ENCODE data around the gene PTGS2.
"Not testable (repeated sequence)": the region's sequence is repeated elsewhere in the genome, so short reads cannot be mapped to it uniquely, and the experiment has no call there.

The PTGS2 gene

DNA sequence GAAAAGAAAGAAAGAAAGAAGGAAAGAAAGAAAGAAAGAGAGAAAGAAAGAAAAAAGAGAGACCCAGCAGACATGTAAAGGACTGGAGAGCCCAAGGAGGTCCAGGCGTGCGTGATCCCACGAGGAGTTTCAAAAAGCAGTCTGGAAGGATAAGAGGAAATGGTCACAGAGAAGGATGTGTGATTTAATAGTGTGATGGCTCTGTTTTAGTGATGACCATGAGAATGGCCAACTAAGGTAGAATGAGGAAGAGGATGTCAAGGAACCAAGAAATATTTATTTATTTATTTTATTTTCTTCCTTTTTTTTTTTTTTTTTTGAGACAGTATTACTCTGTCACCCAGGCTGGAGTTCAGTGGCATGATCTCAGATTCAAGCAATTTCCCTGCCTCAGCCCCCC is 25.5 kb downstream of the PTGS2 start:
- no peak for ATAC-seq (replicated peaks)
- Mint-ChIP-seq H3K4me3 (no peak overlapping the region), H3K27ac (no peak overlapping the region), H3K4me1 (peaks cover 0 to 1% of the 10 kb centered on the region in 2 donors), H3K36me3 (no peaks in the 10 kb centered on the region), H3K27me3 (peaks cover 0 to 4% of the 10 kb centered on the region in 2 donors), H3K9me3 (peaks cover 0 to 8% of the 10 kb centered on the region in 2 donors)
- DNase-seq: no peak

- Mint-ChIP-seq H3K4me3 (no peak overlapping the region), H3K4me1 (peaks cover 0 to 1% of the 10 kb centered on the region in 2 donors), H3K27me3 (peaks cover 0 to 4% of the 10 kb centered on the region in 2 donors), H3K9me3 (peaks cover 0 to 8% of the 10 kb centered on the region in 2 donors), H3K36me3 (no peaks in the 10 kb centered on the region), H3K27ac (no peak overlapping the region)
- ATAC-seq (replicated peaks): no peak
- no peak for DNase-seq
These were observed 26.9 kb downstream of the PTGS2 start for GRCh38 chr1:186653312-186653711.

DNA sequence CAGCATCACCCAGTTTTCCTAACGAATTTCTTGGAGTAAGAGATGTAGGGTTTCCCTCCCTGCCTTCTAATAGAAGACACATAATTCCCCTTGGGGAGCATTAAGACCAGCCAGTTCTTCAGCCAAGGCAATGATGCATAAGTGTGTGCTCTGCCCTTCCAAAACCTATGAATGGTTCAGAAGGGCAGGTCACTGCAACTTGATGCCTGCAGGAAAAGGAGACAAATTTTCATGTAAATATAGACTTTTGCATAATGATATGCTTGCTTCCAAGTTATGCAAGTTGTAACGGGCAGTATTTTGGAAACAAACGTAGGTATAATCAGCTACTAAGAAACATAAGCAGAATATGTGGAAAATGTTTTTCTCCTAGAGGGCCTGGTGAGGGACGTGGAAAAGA is 31.6 kb downstream of the PTGS2 start:
- Mint-ChIP-seq H3K27ac (no peak overlapping the region), H3K4me3 (no peak overlapping the region), H3K36me3 (no peaks in the 10 kb centered on the region), H3K4me1 (no peaks in the 10 kb centered on the region), H3K27me3 (peaks cover 0 to 4% of the 10 kb centered on the region in 2 donors), H3K9me3 (peaks cover 0 to 3% of the 10 kb centered on the region in 2 donors)
- DNase-seq: no peak
- no peak for ATAC-seq (replicated peaks)

DNA sequence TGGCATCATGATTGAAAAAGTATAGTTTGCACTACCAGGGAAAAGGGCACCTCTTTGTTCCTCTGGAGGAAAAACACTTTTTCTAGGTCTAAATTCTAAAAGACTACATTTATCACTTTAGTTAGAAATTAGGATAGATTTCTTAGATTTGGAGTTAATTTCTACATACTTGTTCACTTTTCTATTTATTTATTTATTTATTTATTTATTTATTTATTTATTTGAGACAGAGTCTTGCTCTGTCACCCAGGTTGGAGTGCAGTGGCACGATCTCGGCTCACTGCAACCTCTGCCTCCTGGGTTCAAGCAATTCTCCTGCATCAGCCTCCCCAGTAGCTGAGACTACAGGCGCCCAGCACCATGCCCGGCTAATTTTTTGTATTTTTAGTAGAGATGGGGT is 32.2 kb downstream of the PTGS2 start:
- DNase-seq; H3K4me3 Mint-ChIP-seq; H3K27me3 Mint-ChIP-seq; H3K36me3 Mint-ChIP-seq; H3K4me1 Mint-ChIP-seq; H3K27ac Mint-ChIP-seq; H3K9me3 Mint-ChIP-seq; ATAC-seq (replicated peaks): not testable (repeated sequence)

- Mint-ChIP-seq H3K27me3 (no peaks in the 10 kb centered on the region), H3K9me3 (peaks cover 0 to 4% of the 10 kb centered on the region in 2 donors), H3K4me1 (no peaks in the 10 kb centered on the region), H3K27ac (no peak overlapping the region), H3K36me3 (no peaks in the 10 kb centered on the region), H3K4me3 (no peak overlapping the region)
- ATAC-seq (replicated peaks) (no peak), DNase-seq (no peak)
These were observed 36.6 kb downstream of the PTGS2 start for GRCh38 chr1:186643614-186644013.

GRCh38 chr1:186637567-186637966 is 42.7 kb downstream of the PTGS2 start:
- H3K9me3 Mint-ChIP-seq; H3K27me3 Mint-ChIP-seq; ATAC-seq (replicated peaks); H3K36me3 Mint-ChIP-seq; DNase-seq; H3K4me1 Mint-ChIP-seq; H3K4me3 Mint-ChIP-seq; H3K27ac Mint-ChIP-seq: not testable (repeated sequence)

DNA sequence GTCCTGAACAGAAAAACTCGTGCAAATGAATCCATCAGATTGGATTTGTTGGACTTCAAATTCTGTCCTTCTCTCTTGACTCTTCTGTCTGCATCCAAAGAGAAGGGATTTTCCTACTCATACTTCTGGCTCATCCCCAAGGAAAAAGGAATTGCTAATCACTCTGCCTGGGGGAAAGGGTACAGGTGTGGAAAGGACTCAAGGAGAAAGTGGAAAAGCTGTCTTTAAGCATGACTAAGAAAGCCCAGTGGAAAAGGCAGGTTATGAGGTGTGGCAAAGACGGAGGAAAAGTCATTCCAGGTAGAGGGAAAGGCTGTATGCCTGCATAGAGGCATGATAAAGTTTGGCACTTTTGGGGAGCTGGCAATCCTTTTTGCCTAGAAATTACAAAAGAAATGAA is 43.4 kb downstream of the PTGS2 start:
- no peak for ATAC-seq (replicated peaks)
- H3K9me3 Mint-ChIP-seq: peaks cover 4 to 5% of the 10 kb centered on the region in 2 donors
- peaks cover 0 to 6% of the 10 kb centered on the region in 2 donors for H3K27me3 Mint-ChIP-seq
- no peak overlapping the region for H3K4me3 Mint-ChIP-seq
- DNase-seq: no peak
- H3K27ac Mint-ChIP-seq: no peak overlapping the region
- no peaks in the 10 kb centered on the region for H3K4me1 Mint-ChIP-seq
- no peaks in the 10 kb centered on the region for H3K36me3 Mint-ChIP-seq

GRCh38 chr1:186634511-186634910 is 45.7 kb downstream of the PTGS2 start:
- Mint-ChIP-seq H3K27ac (no peak overlapping the region), H3K27me3 (peaks cover 0 to 6% of the 10 kb centered on the region in 2 donors), H3K4me3 (no peak overlapping the region), H3K4me1 (no peaks in the 10 kb centered on the region), H3K36me3 (no peaks in the 10 kb centered on the region), H3K9me3 (peaks cover 0 to 5% of the 10 kb centered on the region in 2 donors)
- DNase-seq (no peak), ATAC-seq (replicated peaks) (no peak)

DNA sequence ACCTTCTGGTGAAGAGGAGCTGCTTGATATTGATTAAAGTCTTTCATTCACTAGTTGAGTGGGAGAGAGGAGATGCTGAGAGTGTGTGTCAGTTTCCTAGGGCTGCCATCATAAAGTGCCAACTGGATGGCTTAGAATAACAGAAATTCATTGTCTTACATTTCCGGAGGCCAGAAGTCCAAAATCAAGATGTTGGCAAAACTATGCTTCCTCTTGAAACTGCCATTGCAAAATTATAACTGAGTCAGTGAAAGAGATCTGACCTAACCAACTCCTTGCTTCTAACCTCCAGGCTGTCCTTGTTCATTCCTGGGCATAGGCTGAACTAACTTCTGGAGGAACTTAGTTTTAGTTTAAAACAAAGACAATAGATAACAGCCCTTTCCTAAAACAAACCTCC is 47.1 kb downstream of the PTGS2 start:
- DNase-seq (no peak), ATAC-seq (replicated peaks) (no peak)
- H3K9me3 Mint-ChIP-seq: peaks cover 0 to 5% of the 10 kb centered on the region in 2 donors
- H3K27ac Mint-ChIP-seq: no peak overlapping the region
- no peaks in the 10 kb centered on the region for H3K4me1 Mint-ChIP-seq
- no peaks in the 10 kb centered on the region for H3K36me3 Mint-ChIP-seq
- H3K4me3 Mint-ChIP-seq: no peak overlapping the region
- H3K27me3 Mint-ChIP-seq: peaks cover 0 to 6% of the 10 kb centered on the region in 2 donors

- H3K4me1 Mint-ChIP-seq: no peaks in the 10 kb centered on the region
- H3K27ac Mint-ChIP-seq: no peak overlapping the region
- ATAC-seq (replicated peaks) (no peak), DNase-seq (no peak)
- no peaks in the 10 kb centered on the region for H3K27me3 Mint-ChIP-seq
- no peaks in the 10 kb centered on the region for H3K9me3 Mint-ChIP-seq
- H3K36me3 Mint-ChIP-seq: no peaks in the 10 kb centered on the region
- H3K4me3 Mint-ChIP-seq: no peak overlapping the region
These were observed 50.9 kb downstream of the PTGS2 start for GRCh38 chr1:186629341-186629740.

DNA sequence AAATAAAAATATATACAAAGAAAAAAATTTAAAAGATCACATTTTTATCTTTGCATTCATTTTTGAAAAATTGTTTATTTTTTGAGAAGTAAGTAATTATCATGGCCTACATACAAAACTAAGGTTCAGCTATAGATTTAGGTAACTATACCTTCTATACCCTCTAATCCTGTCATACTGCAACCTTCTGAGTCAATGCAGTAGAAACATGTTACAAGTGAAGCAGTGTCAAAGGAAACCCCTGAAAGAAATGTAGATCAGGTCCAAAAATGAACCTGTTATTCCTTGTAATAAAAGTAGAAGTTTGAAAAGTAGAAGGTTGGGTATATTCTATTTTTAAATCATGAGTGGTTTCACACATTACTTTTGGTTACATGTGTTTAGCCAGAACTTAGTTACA is 51.3 kb downstream of the PTGS2 start:
- ATAC-seq (replicated peaks) (no peak), DNase-seq (no peak)
- H3K27me3 Mint-ChIP-seq: no peaks in the 10 kb centered on the region
- no peaks in the 10 kb centered on the region for H3K36me3 Mint-ChIP-seq
- H3K9me3 Mint-ChIP-seq: no peaks in the 10 kb centered on the region
- no peaks in the 10 kb centered on the region for H3K4me1 Mint-ChIP-seq
- H3K27ac Mint-ChIP-seq: no peak overlapping the region
- H3K4me3 Mint-ChIP-seq: no peak overlapping the region

GRCh38 chr1:186627019-186627418 is 53.2 kb downstream of the PTGS2 start:
- Mint-ChIP-seq H3K4me3 (no peak overlapping the region), H3K4me1 (no peaks in the 10 kb centered on the region), H3K27ac (no peak overlapping the region), H3K9me3 (no peaks in the 10 kb centered on the region), H3K36me3 (no peaks in the 10 kb centered on the region), H3K27me3 (no peaks in the 10 kb centered on the region)
- DNase-seq: no peak
- no peak for ATAC-seq (replicated peaks)

DNA sequence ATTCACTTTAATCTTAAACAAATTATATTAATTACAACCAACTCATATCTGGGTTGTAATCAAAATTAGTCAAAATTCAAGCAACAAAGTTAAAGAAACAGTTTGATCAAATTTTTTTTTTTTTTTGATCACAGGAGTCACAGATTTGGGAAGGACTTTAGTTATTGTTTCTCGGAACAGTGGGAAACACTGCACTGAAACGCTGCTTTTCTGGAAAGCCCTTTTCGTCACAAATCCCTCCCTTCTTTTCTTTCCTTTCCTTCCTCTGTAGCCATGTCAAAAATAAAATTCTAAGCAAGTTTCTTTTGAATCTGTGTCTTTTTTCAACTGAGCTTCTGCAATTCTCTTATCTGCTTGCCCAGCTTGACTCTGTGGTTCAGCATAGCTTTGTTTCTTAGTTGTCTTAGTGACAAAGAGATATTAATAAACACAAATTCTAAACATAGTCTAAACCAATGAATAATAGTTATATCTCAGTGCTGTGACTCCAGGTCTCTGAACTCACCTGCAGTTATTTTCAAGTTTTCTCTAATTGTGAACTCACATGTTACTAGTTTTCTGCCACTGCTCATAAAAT is 53.8 kb downstream of the PTGS2 start:
- ATAC-seq (replicated peaks) (no peak), DNase-seq (no peak)
- H3K9me3 Mint-ChIP-seq: no peaks in the 10 kb centered on the region
- no peak overlapping the region for H3K4me3 Mint-ChIP-seq
- no peak overlapping the region for H3K27ac Mint-ChIP-seq
- no peaks in the 10 kb centered on the region for H3K4me1 Mint-ChIP-seq
- H3K27me3 Mint-ChIP-seq: no peaks in the 10 kb centered on the region
- no peaks in the 10 kb centered on the region for H3K36me3 Mint-ChIP-seq

DNA sequence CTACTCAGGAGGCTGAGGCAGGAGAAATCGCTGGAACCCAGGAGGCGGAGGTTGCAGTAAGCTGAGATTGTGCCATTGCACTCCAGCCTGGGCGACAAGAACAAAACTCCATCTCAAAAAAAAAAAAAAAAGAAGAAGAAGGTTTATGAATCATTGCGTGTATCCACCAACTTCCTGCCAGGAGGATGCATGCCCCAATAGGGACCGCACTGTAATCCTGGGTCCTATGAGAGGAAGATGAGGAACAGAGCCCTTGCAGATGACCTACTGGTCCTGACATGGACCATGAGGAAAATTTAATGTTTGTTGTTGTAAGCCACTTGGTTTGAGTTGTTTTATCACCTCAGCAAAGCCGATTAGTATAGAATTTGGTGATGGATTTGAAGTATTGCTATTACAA is 56.7 kb downstream of the PTGS2 start:
- H3K9me3 Mint-ChIP-seq: no peaks in the 10 kb centered on the region
- H3K36me3 Mint-ChIP-seq: no peaks in the 10 kb centered on the region
- ATAC-seq (replicated peaks) (no peak), DNase-seq (no peak)
- peaks cover 3% of the 10 kb centered on the region in 2 donors for H3K4me1 Mint-ChIP-seq
- H3K27ac Mint-ChIP-seq: no peak overlapping the region
- no peaks in the 10 kb centered on the region for H3K27me3 Mint-ChIP-seq
- no peak overlapping the region for H3K4me3 Mint-ChIP-seq

All from stimulated activated naive B cell treated with anti-CD40 and anti-IgM and Interleukin-4, amounts not matched to agents 10 μg/mL and 1 μg/mL and 100 μg/mL, for 72 hours (primary cell).